Breast epithelium (tissue), 4 donors: Measurements from ENCODE around the gene MAP3K7. TPM values are rescaled to one million over a fixed set of nuclear protein-coding genes. Genes with fewer than 3 reads are reported as not detected.

Experiments
- DNase-seq, 2 donors: peaks; one replicate each; pipeline ENCODE4 v3.0.0-alpha.2; 2019; ENCODE audit warnings: low spot score in 2 of 2
- H3K27ac ChIP-seq, 2 donors: fragments of 200-600 bp; sonication (generic) in 1 of 2; one replicate each; pipeline ENCODE4 v1.5.1; 2016 to 2019; ENCODE audit warnings: mild to moderate bottlenecking in 1 of 2
- H3K27me3 ChIP-seq, 2 donors: fragments of 200-600 bp; sonication (generic) in 1 of 2; one replicate each; pipeline versions ENCODE4 v1.5.1 to v1.6.0; 2017 to 2019; ENCODE audit warnings: control low read depth in 1 of 2, mild to moderate bottlenecking in 1 of 2
- H3K36me3 ChIP-seq: fragments of 200-600 bp; one replicate; pipeline ENCODE4 v1.5.1; 2019
- H3K4me1 ChIP-seq, 2 donors: fragments of 200-600 bp; sonication (generic); one replicate each; pipeline ENCODE4 v1.5.1; 2016 to 2019; ENCODE audit warnings: control low read depth in 1 of 2
- H3K4me3 ChIP-seq, 3 donors: fragments of 200-600 bp; sonication (generic); 1 replicate in 2 of 3; 2 replicates in 1 of 3; pipeline ENCODE4 v1.5.1; 2016 to 2019; ENCODE audit warnings: mild to moderate bottlenecking in 3 of 3, moderate library complexity in 2 of 3
- H3K9me3 ChIP-seq, 2 donors: fragments of 200-600 bp; sonication (generic) in 1 of 2; one replicate each; pipeline ENCODE4 v1.5.1; 2016 to 2019; ENCODE audit warnings: control low read depth in 1 of 2
- POLR2A ChIP-seq: fragments of 450-650 bp; IDR thresholded peaks from one replicate; pipeline ENCODE4 v1.6.1; 2016; ENCODE audit warnings: antibody characterized with exemption, mild to moderate bottlenecking, moderate library complexity
- POLR2AphosphoS5 ChIP-seq, 3 donors: sonication (generic); formaldehyde crosslinking; IDR thresholded peaks; one replicate each; pipeline ENCODE4 v1.6.1; 2017; ENCODE audit warnings: antibody characterized with exemption in 3 of 3
- intact Hi-C: fragments of 100-400 bp; cut with DNase I; formaldehyde crosslinking; loops from one replicate; pipeline ENCODE4 v1.15.1; 2023; ENCODE audit warnings: low total_unique reads
- total RNA-seq, 3 donors: library from RNA; depleted of rRNA; stranded (reverse); fragments of >200 nt; gene quantifications; one replicate each; pipeline ENCODE4 v1.1.0, GENCODE V29; 2016
- TF ChIP-seq, protein P1 (sequence below), 3 donors: fragments of 450-650 bp; IDR thresholded peaks; one replicate each; pipeline ENCODE4 v1.5.1; 2016 to 2017; ENCODE audit warnings: antibody characterized with exemption in 3 of 3, mild to moderate bottlenecking in 3 of 3, moderate library complexity in 3 of 3

Gene MAP3K7
- total RNA-seq, 3 donors from 2014 or later, result 26.2 to 52.4 (median 31.1) TPM

DNA sequence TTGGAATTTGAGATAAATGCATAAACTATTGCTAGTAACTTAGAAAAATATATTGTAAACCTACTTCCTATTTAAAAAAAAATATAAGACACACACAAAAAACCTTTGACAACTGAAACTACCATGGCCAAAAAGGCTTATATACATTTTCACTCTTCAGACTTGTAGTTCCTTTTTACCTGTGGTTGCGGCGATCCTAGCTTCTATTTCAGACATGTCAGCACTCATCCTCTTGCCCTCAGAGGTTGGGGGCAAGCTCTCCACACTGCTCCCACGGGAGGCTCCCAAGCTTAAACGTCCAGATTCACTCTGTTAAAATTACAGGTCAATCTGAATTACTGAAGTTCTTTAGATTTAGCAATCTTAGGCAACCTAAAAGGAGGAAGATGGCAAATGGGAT lies 39.8 kb downstream of the MAP3K7 start:
- no peaks in the 10 kb centered on the region for H3K27me3 ChIP-seq
- no peaks in the 10 kb centered on the region for H3K4me1 ChIP-seq
- H3K9me3 ChIP-seq, result no peaks in the 10 kb centered on the region
- no peak for DNase-seq
- TF ChIP-seq POLR2AphosphoS5 (IDR thresholded peaks at IDR 0.05) (no peak), POLR2A (no peak)
- TF ChIP-seq, protein P1, sequence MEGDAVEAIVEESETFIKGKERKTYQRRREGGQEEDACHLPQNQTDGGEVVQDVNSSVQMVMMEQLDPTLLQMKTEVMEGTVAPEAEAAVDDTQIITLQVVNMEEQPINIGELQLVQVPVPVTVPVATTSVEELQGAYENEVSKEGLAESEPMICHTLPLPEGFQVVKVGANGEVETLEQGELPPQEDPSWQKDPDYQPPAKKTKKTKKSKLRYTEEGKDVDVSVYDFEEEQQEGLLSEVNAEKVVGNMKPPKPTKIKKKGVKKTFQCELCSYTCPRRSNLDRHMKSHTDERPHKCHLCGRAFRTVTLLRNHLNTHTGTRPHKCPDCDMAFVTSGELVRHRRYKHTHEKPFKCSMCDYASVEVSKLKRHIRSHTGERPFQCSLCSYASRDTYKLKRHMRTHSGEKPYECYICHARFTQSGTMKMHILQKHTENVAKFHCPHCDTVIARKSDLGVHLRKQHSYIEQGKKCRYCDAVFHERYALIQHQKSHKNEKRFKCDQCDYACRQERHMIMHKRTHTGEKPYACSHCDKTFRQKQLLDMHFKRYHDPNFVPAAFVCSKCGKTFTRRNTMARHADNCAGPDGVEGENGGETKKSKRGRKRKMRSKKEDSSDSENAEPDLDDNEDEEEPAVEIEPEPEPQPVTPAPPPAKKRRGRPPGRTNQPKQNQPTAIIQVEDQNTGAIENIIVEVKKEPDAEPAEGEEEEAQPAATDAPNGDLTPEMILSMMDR (IDR thresholded peaks at IDR 0.05), result no peak
- H3K4me3 ChIP-seq, result no peak overlapping the region
- intact Hi-C loops, result no loop called here
- no peaks in the 10 kb centered on the region for H3K36me3 ChIP-seq
- no peak overlapping the region for H3K27ac ChIP-seq

DNA sequence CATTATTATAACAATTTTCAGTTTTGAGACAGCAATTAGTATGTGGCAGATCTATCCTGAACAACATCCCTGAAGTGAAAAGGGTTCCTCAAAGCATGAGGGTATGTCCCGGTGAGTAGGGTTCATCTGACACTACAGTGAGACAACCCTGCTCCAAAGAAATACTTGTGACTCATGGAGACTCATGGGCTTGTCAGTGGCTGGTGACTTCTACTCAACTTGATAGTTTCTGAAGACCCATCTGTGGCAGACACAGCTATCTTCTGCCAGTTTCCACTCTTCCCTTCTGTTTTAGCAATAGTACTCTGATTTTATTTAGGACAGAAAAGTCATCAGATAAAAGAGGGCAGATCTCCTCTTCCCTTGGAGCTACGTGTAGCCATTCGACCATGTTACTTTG lies 41.4 kb downstream of the MAP3K7 start:
- no peak overlapping the region for H3K27ac ChIP-seq
- H3K9me3 ChIP-seq, result no peaks in the 10 kb centered on the region
- H3K4me3 ChIP-seq, result no peak overlapping the region
- no peaks in the 10 kb centered on the region for H3K4me1 ChIP-seq
- DNase-seq, result no peak
- TF ChIP-seq POLR2A (no peak), POLR2AphosphoS5 (IDR thresholded peaks at IDR 0.05) (no peak)
- TF ChIP-seq, protein P1 (IDR thresholded peaks at IDR 0.05), result no peak
- H3K27me3 ChIP-seq, result no peaks in the 10 kb centered on the region
- intact Hi-C loops, result no loop called here
- no peaks in the 10 kb centered on the region for H3K36me3 ChIP-seq

DNA sequence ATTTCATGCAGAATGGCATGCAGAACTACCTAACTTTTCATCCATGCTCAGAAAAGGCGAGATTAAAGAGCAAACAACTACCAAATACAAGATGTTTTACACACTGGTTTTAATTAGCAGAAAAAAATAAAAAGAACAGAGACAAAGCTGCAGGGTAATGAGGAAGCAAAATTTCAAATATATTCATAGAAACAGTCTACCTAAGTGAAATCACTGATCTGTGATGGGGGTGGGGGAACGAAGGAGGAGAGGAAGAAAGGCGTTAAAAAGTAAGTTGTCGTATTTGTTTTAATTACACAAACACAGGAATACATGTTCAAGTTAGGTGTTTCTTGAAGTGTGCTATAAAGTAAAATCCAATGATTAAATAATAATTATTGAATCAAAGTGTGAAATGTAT lies 42.1 kb downstream of the MAP3K7 start:
- TF ChIP-seq POLR2A, result no peak
- TF ChIP-seq POLR2AphosphoS5 (IDR thresholded peaks at IDR 0.05), result no peak
- TF ChIP-seq, protein P1 (IDR thresholded peaks at IDR 0.05), result no peak
- Histone ChIP-seq H3K4me3 (no peak overlapping the region), H3K36me3 (no peaks in the 10 kb centered on the region), H3K4me1 (no peaks in the 10 kb centered on the region), H3K27ac (no peak overlapping the region), H3K9me3 (no peaks in the 10 kb centered on the region), H3K27me3 (no peaks in the 10 kb centered on the region)
- intact Hi-C loops, result no loop called here
- no peak for DNase-seq

DNA sequence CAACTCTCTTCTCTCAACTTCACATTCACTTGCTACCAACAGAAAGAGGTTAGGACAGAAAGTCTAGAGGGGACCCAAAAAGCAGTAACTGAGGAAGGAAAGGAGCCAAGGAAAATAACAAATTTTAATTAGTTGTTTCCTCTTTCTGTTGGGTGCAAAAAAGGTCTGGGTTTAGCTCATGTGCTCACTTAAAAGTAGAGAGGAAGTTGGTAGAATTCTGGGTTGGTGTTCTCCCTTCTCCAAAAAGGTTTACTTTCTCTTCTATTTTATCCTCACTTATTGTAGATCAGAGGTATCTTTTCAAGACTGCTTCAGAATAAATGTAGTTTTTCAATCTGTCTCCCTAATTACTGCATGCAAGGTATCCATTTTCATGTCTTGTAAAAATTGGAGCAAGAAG lies 42.8 kb downstream of the MAP3K7 start:
- intact Hi-C loops, result no loop called here
- Histone ChIP-seq H3K4me1 (no peaks in the 10 kb centered on the region), H3K27ac (no peak overlapping the region), H3K27me3 (no peaks in the 10 kb centered on the region), H3K4me3 (no peak overlapping the region), H3K36me3 (no peaks in the 10 kb centered on the region), H3K9me3 (no peaks in the 10 kb centered on the region)
- no peak for DNase-seq
- TF ChIP-seq POLR2AphosphoS5 (IDR thresholded peaks at IDR 0.05), result no peak

DNA sequence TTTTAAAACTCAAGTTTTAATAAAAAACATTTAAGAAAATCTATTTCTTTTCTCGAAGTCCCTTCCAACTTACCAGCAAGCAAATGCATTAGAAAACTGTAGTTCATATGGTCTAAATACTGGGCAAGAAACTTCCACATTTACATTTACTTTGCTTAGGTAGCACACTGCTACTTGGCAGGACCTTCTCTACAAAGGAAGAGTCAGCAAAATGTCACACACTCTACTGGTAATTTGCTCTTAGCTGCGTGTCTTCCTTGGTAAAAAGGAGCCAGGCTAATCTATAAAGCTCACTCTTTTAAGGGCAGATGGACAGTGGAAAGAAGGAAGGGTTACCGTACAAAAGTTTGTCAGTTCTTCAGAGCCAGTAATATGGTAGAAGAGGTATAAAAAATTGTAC lies 45.7 kb downstream of the MAP3K7 start:
- H3K4me1 ChIP-seq, result no peaks in the 10 kb centered on the region
- DNase-seq, result no peak
- TF ChIP-seq POLR2AphosphoS5 (IDR thresholded peaks at IDR 0.05), result no peak
- TF ChIP-seq, protein P1 (IDR thresholded peaks at IDR 0.05), result no peak
- TF ChIP-seq POLR2A, result no peak
- no peak overlapping the region for H3K4me3 ChIP-seq
- H3K27me3 ChIP-seq, result no peaks in the 10 kb centered on the region
- H3K9me3 ChIP-seq, result no peaks in the 10 kb centered on the region
- intact Hi-C loops, result no loop called here
- no peaks in the 10 kb centered on the region for H3K36me3 ChIP-seq
- H3K27ac ChIP-seq, result no peak overlapping the region
